Measurements from ENCODE around the gene PSG4. TPM values are rescaled to one million over a fixed set of nuclear protein-coding genes. Genes with fewer than 3 reads are reported as not detected.
"Not testable (repeated sequence)": the region's sequence is repeated elsewhere in the genome, so short reads cannot be mapped to it uniquely, and the experiment has no call there.

Gene PSG4
- total RNA-seq, 1 experiment from 2014 or later = not detected

- BruUV-seq (replicated peaks); CTCF ChIA-PET; H3K27me3 ChIP-seq (replicated peaks; ENCODE audit: control insufficient read depth, insufficient read depth, low read length); H3K4me3 Mint-ChIP-seq (ENCODE audit: unreplicated experiment); H3K36me3 Mint-ChIP-seq (ENCODE audit: insufficient read depth, unreplicated experiment); H3K4me1 Mint-ChIP-seq (ENCODE audit: low read depth, unreplicated experiment); POLR2A ChIA-PET; H3K27me3 Mint-ChIP-seq (ENCODE audit: insufficient read depth, unreplicated experiment); H3K4me1 ChIP-seq; H3K4me3 ChIP-seq (ENCODE audit: low read depth, low read length); H3K9me3 Mint-ChIP-seq (ENCODE audit: unreplicated experiment); H3K36me3 ChIP-seq (ENCODE audit: control insufficient read depth, insufficient read depth, low read length); H3K9me3 ChIP-seq: not testable (repeated sequence)
- peak overlapping the region; percentile 75 for H3K27ac Mint-ChIP-seq (ENCODE audit: unreplicated experiment)
- peak; percentile 32 to 47 for DNase-seq
- intact Hi-C loops (cut with micrococcal nuclease; ENCODE audit: unreplicated experiment) = loop anchor here (5.0 kb wide), 1 partner anchor 85 kb away; the partner anchor contains the start of gene PSG9
Observed at GRCh38 chr19:43181869-43182771, 23.3 kb downstream of the PSG4 start.

GRCh38 chr19:43179569-43180147 is 25.8 kb downstream of the PSG4 start:
- H3K27me3 ChIP-seq (replicated peaks; ENCODE audit: control insufficient read depth, insufficient read depth, low read length); POLR2A ChIA-PET; BruUV-seq (replicated peaks); H3K27me3 Mint-ChIP-seq (ENCODE audit: insufficient read depth, unreplicated experiment); H3K36me3 Mint-ChIP-seq (ENCODE audit: insufficient read depth, unreplicated experiment); H3K4me1 Mint-ChIP-seq (ENCODE audit: low read depth, unreplicated experiment); H3K9me3 ChIP-seq; CTCF ChIA-PET; H3K4me1 ChIP-seq; H3K9me3 Mint-ChIP-seq (ENCODE audit: unreplicated experiment); H3K4me3 Mint-ChIP-seq (ENCODE audit: unreplicated experiment); H3K4me3 ChIP-seq (ENCODE audit: low read depth, low read length); H3K36me3 ChIP-seq (ENCODE audit: control insufficient read depth, insufficient read depth, low read length); H3K27ac Mint-ChIP-seq (ENCODE audit: unreplicated experiment): not testable (repeated sequence)
- intact Hi-C loops (cut with micrococcal nuclease; ENCODE audit: unreplicated experiment) = loop anchor here (5.0 kb wide), 1 partner anchor 88 kb away; the partner anchor contains the start of gene PSG9
- DNase-seq = peak in 1 of 2 experiments; percentile 40

GRCh38 chr19:43178577-43178976 is 26.9 kb downstream of the PSG4 start:
- CTCF ChIA-PET; BruUV-seq (replicated peaks); intact Hi-C loops (cut with micrococcal nuclease; ENCODE audit: unreplicated experiment): not testable (repeated sequence)

DNA sequence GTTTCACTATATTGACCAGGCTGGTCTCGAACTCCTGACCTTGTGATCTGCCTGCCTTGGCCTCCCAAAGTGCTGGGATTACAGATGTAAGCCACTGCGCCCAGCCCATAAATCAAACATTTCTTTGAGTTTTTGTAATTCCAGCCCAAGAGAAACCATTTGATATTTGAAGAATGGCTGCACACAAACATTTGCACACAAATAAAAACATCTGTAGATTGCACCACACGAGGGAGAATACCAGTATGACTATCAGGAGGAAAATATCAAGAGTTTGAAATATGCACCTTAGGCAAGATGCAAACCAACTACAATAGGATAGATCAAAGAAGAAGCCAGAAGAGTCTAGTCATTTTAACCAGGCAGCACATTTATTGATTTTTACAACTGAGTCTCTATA is 39.5 kb downstream of the PSG4 start:
- H3K36me3 Mint-ChIP-seq (ENCODE audit: insufficient read depth, unreplicated experiment); H3K9me3 ChIP-seq; BruUV-seq (replicated peaks); H3K27ac Mint-ChIP-seq (ENCODE audit: unreplicated experiment); H3K4me3 ChIP-seq (ENCODE audit: low read depth, low read length); H3K27me3 Mint-ChIP-seq (ENCODE audit: insufficient read depth, unreplicated experiment); H3K27me3 ChIP-seq (replicated peaks; ENCODE audit: control insufficient read depth, insufficient read depth, low read length); intact Hi-C loops (cut with micrococcal nuclease; ENCODE audit: unreplicated experiment); POLR2A ChIA-PET; H3K4me3 Mint-ChIP-seq (ENCODE audit: unreplicated experiment); DNase-seq; H3K36me3 ChIP-seq (ENCODE audit: control insufficient read depth, insufficient read depth, low read length); CTCF ChIA-PET: not testable (repeated sequence)
- Mint-ChIP-seq H3K9me3 (ENCODE audit: unreplicated experiment) (peaks cover 27% of the 10 kb centered on the region), H3K4me1 (ENCODE audit: low read depth, unreplicated experiment) (peaks cover 14% of the 10 kb centered on the region)
- peaks cover 14% of the 10 kb centered on the region for H3K4me1 ChIP-seq

More at GRCh38 chr19:43178577-43178976, 26.9 kb downstream of the PSG4 start:
- DNase-seq; H3K4me1 ChIP-seq; H3K27me3 Mint-ChIP-seq (ENCODE audit: insufficient read depth, unreplicated experiment); H3K27ac Mint-ChIP-seq (ENCODE audit: unreplicated experiment); H3K4me1 Mint-ChIP-seq (ENCODE audit: low read depth, unreplicated experiment); H3K36me3 ChIP-seq (ENCODE audit: control insufficient read depth, insufficient read depth, low read length); H3K9me3 Mint-ChIP-seq (ENCODE audit: unreplicated experiment); H3K4me3 Mint-ChIP-seq (ENCODE audit: unreplicated experiment); H3K4me3 ChIP-seq (ENCODE audit: low read depth, low read length); POLR2A ChIA-PET; H3K27me3 ChIP-seq (replicated peaks; ENCODE audit: control insufficient read depth, insufficient read depth, low read length); H3K36me3 Mint-ChIP-seq (ENCODE audit: insufficient read depth, unreplicated experiment); H3K9me3 ChIP-seq: not testable (repeated sequence)

GRCh38 chr19:43163135-43163534 is 42.3 kb downstream of the PSG4 start:
- H3K36me3 Mint-ChIP-seq (ENCODE audit: insufficient read depth, unreplicated experiment); H3K36me3 ChIP-seq (ENCODE audit: control insufficient read depth, insufficient read depth, low read length); H3K9me3 ChIP-seq; POLR2A ChIA-PET; CTCF ChIA-PET; H3K4me3 ChIP-seq (ENCODE audit: low read depth, low read length); BruUV-seq (replicated peaks); DNase-seq; H3K27me3 ChIP-seq (replicated peaks; ENCODE audit: control insufficient read depth, insufficient read depth, low read length); intact Hi-C loops (cut with micrococcal nuclease; ENCODE audit: unreplicated experiment); H3K27me3 Mint-ChIP-seq (ENCODE audit: insufficient read depth, unreplicated experiment): not testable (repeated sequence)
- H3K4me3 Mint-ChIP-seq (ENCODE audit: unreplicated experiment) = peak overlapping the region; percentile 30
- peaks cover 20% of the 10 kb centered on the region for H3K4me1 Mint-ChIP-seq (ENCODE audit: low read depth, unreplicated experiment)
- peaks cover 27% of the 10 kb centered on the region for H3K9me3 Mint-ChIP-seq (ENCODE audit: unreplicated experiment)
- H3K27ac Mint-ChIP-seq (ENCODE audit: unreplicated experiment) = peak overlapping the region; percentile 80
- peaks cover 14% of the 10 kb centered on the region for H3K4me1 ChIP-seq

GRCh38 chr19:43162261-43162660 is 43.2 kb downstream of the PSG4 start:
- H3K27me3 Mint-ChIP-seq (ENCODE audit: insufficient read depth, unreplicated experiment); H3K9me3 ChIP-seq; DNase-seq; intact Hi-C loops (cut with micrococcal nuclease; ENCODE audit: unreplicated experiment); POLR2A ChIA-PET; CTCF ChIA-PET; H3K36me3 Mint-ChIP-seq (ENCODE audit: insufficient read depth, unreplicated experiment); H3K4me3 ChIP-seq (ENCODE audit: low read depth, low read length); BruUV-seq (replicated peaks); H3K27me3 ChIP-seq (replicated peaks; ENCODE audit: control insufficient read depth, insufficient read depth, low read length); H3K4me3 Mint-ChIP-seq (ENCODE audit: unreplicated experiment); H3K36me3 ChIP-seq (ENCODE audit: control insufficient read depth, insufficient read depth, low read length): not testable (repeated sequence)
- Mint-ChIP-seq H3K27ac (ENCODE audit: unreplicated experiment) (peak overlapping the region; percentile 11), H3K9me3 (ENCODE audit: unreplicated experiment) (peaks cover 27% of the 10 kb centered on the region), H3K4me1 (ENCODE audit: low read depth, unreplicated experiment) (peaks cover 20% of the 10 kb centered on the region)
- peaks cover 14% of the 10 kb centered on the region for H3K4me1 ChIP-seq

Measured in Caco-2 (cell line).